NOMO-1 treated with DMSO at 0.1 percent for 48 hours (cell line): ENCODE data around the gene ATAD3C.
"Not testable (repeated sequence)": the region's sequence is repeated elsewhere in the genome, so short reads cannot be mapped to it uniquely, and the experiment has no call there.

Experiments
- DNase-seq: peaks from one replicate; lab custom pipeline; 2025; ENCODE audit not compliant: unreplicated experiment; lab: John Stamatoyannopoulos, UW

ATAD3C gene

GRCh38 chr1:1418464-1419362 lies 30.8 kb upstream of the ATAD3C start:
- no peak for DNase-seq

DNA sequence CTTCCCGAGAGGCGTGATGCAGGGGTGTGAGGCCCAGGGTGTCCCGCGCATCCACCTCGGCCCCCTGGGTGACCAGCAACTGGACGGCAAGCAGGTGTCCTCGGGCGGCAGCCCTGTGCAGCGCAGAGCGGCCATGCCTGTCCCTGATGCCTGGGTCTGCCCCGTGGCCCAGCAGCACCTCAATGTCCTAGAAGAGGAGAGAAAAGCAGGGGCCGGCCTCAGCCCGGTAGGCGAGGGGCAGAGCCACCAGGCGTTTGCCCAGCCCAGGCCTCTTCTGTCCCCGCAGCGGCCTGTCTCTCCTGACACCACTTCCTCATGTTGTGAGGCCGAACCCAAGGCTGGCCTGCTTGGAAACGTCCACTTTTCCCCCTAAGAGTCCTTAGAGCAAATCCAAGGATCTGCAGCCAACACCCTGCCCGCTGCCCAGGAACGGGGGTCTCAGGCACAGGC lies 30.1 kb upstream of the ATAD3C start:
- DNase-seq, result no peak

- no peak for DNase-seq
Observed at GRCh38 chr1:1419813-1420653, 29.5 kb upstream of the ATAD3C start.

GRCh38 chr1:1420654-1421141 lies 28.8 kb upstream of the ATAD3C start:
- DNase-seq, result no peak

GRCh38 chr1:1421147-1421906 lies 28.2 kb upstream of the ATAD3C start, which contains the start of gene ANKRD65:
Gene ANKRD65, minus strand, starts transcription at chr1:1421276. Its CDS starts 271 bp downstream, at chr1:1421005.
- DNase-seq, result no peak

DNA sequence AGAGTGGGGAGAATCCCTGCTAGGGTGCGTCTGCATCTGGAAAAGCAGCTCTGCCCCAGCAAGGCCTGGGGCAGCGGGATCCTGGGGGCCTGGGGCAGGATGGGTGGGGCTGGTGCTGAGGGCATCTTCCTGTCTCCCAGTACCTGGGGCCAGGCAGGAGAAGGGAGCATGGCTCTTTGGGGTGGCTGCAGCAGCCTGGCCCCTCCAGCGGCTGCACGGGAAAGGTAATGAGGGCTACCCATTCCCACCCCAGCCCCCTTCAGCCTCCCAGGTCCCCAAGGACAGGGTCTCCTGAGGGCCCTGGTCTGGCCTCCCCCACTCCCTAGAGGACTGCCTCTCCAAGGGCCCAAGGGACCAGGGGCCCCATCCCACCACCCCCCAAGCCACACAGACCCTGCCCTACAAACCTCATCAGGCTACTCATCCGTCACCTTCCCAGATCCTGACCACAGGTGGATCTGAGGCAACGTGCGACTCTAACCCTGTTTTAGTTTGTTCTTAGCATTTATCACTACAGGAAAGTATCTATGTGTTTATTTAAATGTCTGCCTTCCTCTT lies 27.5 kb upstream of the ATAD3C start:
- no peak for DNase-seq

GRCh38 chr1:1422465-1423244 lies 26.8 kb upstream of the ATAD3C start:
- no peak for DNase-seq

DNA sequence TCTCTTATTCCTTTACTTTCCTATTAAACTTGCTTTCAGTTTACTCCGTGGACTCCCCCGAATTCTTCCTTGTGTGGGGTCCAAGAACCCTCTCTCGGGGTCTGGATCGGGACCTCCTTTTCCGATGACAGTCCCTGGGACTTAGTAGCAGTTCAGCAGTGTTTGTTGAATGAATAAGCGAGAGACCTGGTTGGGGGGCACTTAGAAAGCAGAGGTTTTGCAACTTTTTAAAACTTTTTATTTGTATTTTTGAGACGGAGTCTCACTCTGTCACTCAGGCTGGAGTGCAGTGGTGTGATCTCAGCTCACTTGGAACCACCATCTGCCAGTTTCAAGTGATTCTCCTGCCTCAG lies 26.3 kb upstream of the ATAD3C start:
- DNase-seq, result no peak

GRCh38 chr1:1424707-1425106 lies 24.8 kb upstream of the ATAD3C start:
- DNase-seq, result no peak

DNA sequence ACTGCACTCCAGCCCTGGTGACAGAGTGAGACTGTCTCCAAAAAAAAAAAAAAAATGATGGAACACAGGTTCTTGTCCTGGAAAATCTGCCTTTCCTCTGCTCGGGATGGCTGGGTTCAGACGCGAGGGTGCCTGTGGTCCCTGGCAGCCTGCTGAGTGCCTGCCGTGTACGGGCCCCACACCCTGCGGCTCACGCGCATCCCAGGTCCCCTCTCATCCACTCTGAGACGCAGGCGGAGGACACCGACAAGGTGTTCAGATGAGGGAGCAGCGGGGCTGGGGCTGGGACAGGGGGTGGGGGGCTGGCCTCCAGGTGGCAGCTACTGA lies 24.1 kb upstream of the ATAD3C start:
- no peak for DNase-seq

DNA sequence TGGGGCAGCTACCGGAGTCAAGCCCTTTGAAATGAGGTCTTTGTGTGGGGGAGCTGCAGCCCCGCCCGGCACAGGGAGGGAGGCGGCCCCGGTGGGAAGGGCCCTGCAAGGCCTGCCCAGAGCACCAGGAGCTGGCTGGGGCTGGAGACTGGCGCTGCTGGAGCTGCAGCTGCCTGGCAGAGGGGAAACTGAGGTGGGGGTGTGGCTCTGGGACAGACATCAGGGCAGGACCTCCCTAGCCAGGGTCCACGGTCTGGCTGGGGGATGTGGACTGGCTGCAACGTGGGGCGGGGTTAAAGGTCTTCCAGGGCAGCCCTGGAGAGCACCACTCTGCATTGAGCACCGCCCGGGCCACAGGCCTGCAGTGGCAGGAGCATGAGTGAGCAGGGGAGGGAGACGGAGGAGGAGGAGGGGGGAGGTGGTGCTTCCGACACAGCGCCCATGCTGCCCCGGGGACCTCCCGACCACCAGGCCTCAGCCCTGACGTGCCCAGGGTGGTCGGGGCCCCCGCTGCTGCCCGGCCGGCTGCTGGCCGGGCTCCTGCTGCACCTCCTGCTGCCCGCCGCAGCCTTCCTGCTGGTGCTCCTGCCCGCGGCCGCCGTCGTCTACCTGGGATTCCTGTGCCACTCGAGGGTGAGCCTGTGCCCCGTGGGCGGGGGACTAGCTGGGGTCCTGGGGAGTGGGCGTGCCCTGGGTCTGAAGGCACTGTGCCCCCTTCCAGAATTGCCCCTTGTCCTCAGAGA lies 23.6 kb upstream of the ATAD3C start:
- no peak for DNase-seq

- no peak for DNase-seq
Observed at GRCh38 chr1:1426496-1427105, 22.9 kb upstream of the ATAD3C start.

DNA sequence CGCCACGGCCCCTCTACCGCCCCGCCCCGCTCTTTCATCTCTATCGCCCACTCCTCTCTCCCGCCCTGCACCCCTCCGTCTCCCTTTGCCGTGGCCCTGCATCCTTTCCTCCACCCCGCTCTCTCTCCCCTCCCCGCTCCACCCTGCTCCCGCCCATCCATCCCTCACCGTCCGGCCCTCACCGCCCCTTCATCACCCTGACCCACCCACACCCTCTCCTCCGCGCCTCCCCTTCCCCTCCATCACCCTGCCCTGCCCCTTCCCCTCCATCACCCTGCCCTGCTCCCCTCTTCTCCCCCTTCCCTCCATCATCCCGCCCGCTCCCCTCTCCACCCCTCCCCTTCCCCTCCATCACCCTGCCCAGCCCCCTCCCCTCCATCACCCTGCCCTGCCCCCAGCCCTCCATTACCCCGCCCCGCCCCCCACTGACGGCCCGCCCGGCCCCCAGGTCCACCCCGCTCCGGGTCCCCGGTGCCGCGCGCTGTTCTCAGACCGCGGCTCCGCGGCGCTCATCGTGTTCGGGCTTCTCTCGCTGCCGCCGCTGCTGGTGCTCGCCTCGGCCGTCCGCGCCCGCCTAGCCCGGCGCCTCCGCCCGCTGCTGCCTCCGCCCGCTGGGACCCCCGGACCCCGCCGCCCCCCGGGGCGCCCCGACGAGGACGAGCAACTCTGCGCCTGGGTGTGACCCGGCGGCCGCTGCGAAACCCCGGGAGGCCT lies 22.2 kb upstream of the ATAD3C start:
- DNase-seq, result no peak

GRCh38 chr1:1427820-1428148 lies 21.7 kb upstream of the ATAD3C start:
- no peak for DNase-seq

- no peak for DNase-seq
Observed at GRCh38 chr1:1428174-1428573, 21.3 kb upstream of the ATAD3C start.

GRCh38 chr1:1428967-1429366 lies 20.5 kb upstream of the ATAD3C start:
- DNase-seq, result not testable (repeated sequence)

GRCh38 chr1:1429671-1430073 lies 19.8 kb upstream of the ATAD3C start:
- DNase-seq, result no peak
